GM18526 (cell line): Measurements from ENCODE around the gene TMEM218.

ENCODE experiments used
- POLR2A ChIP-seq: IDR thresholded peaks from 3 replicates; pipeline ENCODE4 v1.6.1; 2011; ENCODE audit not compliant: insufficient read length; ENCODE audit errors: extremely low read depth

TMEM218 gene

GRCh38 chr11:125074511-125075241 lies 36.8 kb downstream of the TMEM218 start:
- TF ChIP-seq POLR2A = no peak

- no peak for TF ChIP-seq POLR2A
Measured at GRCh38 chr11:125073616-125074483, 37.6 kb downstream of the TMEM218 start.

- no peak for TF ChIP-seq POLR2A
Measured at GRCh38 chr11:125072961-125073590, 38.4 kb downstream of the TMEM218 start.

GRCh38 chr11:125072218-125072960 lies 39.0 kb downstream of the TMEM218 start:
- TF ChIP-seq POLR2A = no peak

- no peak for TF ChIP-seq POLR2A
Measured at GRCh38 chr11:125071846-125072217, 39.6 kb downstream of the TMEM218 start.

- no peak for TF ChIP-seq POLR2A
Measured at GRCh38 chr11:125071435-125071834, 40.0 kb downstream of the TMEM218 start.

- peak; percentile 42 for TF ChIP-seq POLR2A
Measured at GRCh38 chr11:125070699-125071254, 40.6 kb downstream of the TMEM218 start.

- TF ChIP-seq POLR2A = peak; percentile 24
Measured at GRCh38 chr11:125069796-125070195, 41.6 kb downstream of the TMEM218 start.

- TF ChIP-seq POLR2A = no peak
Measured at GRCh38 chr11:125069008-125069407, 42.4 kb downstream of the TMEM218 start.

- TF ChIP-seq POLR2A = no peak
Measured at GRCh38 chr11:125068368-125068767, 43.1 kb downstream of the TMEM218 start.

GRCh38 chr11:125064070-125064469 lies 47.4 kb downstream of the TMEM218 start:
- no peak for TF ChIP-seq POLR2A

GRCh38 chr11:125063429-125064043 lies 47.9 kb downstream of the TMEM218 start:
- no peak for TF ChIP-seq POLR2A

GRCh38 chr11:125062931-125063428 lies 48.4 kb downstream of the TMEM218 start, which contains the start of gene SLC37A2:
Gene SLC37A2 (plus strand): TSS chr11:125063305. CDS start chr11:125063368, 63 bp downstream.
- peak; percentile 96 for TF ChIP-seq POLR2A
